ENCODE results near the gene SLC66A2. TPM values are rescaled to one million over a fixed set of nuclear protein-coding genes. Genes with fewer than 3 reads are reported as not detected.

SLC66A2 gene
- total and polyA plus RNA-seq, 2 experiments from 2014 or later: 33.1 to 67.0 TPM

GRCh38 chr18:79884294-79884962 lies 67.0 kb downstream of the SLC66A2 start:
- Histone ChIP-seq H3K9me3 (ENCODE audit: low read depth) (no peaks in the 10 kb centered on the region), H3K4me1 (ENCODE audit: insufficient read depth) (no peaks in the 10 kb centered on the region), H4K20me1 (ENCODE audit: insufficient read depth) (no peaks in the 10 kb centered on the region), H3K9ac (no peak overlapping the region), H3K27ac (no peak overlapping the region), H3F3A (ENCODE audit: insufficient read depth) (no peaks in the 10 kb centered on the region), H2AFZ (no peak overlapping the region), H3K4me3 (no peak overlapping the region), H3K27me3 (replicated peaks; ENCODE audit: insufficient read depth) (no peaks in the 10 kb centered on the region), H3K36me3 (ENCODE audit: low read depth) (no peaks in the 10 kb centered on the region), H3K79me2 (ENCODE audit: insufficient read depth) (no peaks in the 10 kb centered on the region), H3K9me2 (ENCODE audit: insufficient read depth) (no peaks in the 10 kb centered on the region), H3K4me2 (ENCODE audit: unreplicated experiment) (no peak overlapping the region)
- no peak for TF ChIP-seq EZH2 (IDR thresholded peaks at IDR 0.05; ENCODE audit: insufficient read depth, poor library complexity, severe bottlenecking)
- TF ChIP-seq EZH2phosphoT487 (IDR thresholded peaks at IDR 0.05; ENCODE audit: insufficient read depth, low read depth): no peak
- WGBS, 2 experiments (ENCODE audit: low coverage in 1 of 2, low lambda C conversion rate in 2 of 2, missing lambda C conversion rate in 2 of 2): 70 to 71% methylated on average over 24 to 29 of the region's 29 CpGs
- in situ Hi-C loops (cut with MboI): no loop called here
- no peak for DNase-seq

GRCh38 chr18:79883461-79884293 lies 67.8 kb downstream of the SLC66A2 start:
- H3K36me3 ChIP-seq (ENCODE audit: low read depth): no peaks in the 10 kb centered on the region
- no peaks in the 10 kb centered on the region for H3K79me2 ChIP-seq (ENCODE audit: insufficient read depth)
- WGBS, 2 experiments (ENCODE audit: low coverage in 1 of 2, low lambda C conversion rate in 2 of 2, missing lambda C conversion rate in 2 of 2): 77 to 79% methylated on average over 13 to 31 of the region's 31 CpGs
- H3K4me2 ChIP-seq (ENCODE audit: unreplicated experiment): no peak overlapping the region
- no peaks in the 10 kb centered on the region for H3F3A ChIP-seq (ENCODE audit: insufficient read depth)
- H2AFZ ChIP-seq: no peak overlapping the region
- no peaks in the 10 kb centered on the region for H3K9me3 ChIP-seq (ENCODE audit: low read depth)
- no peak overlapping the region for H3K27ac ChIP-seq
- no peaks in the 10 kb centered on the region for H3K4me1 ChIP-seq (ENCODE audit: insufficient read depth)
- no peaks in the 10 kb centered on the region for H4K20me1 ChIP-seq (ENCODE audit: insufficient read depth)
- TF ChIP-seq EZH2 (IDR thresholded peaks at IDR 0.05; ENCODE audit: insufficient read depth, poor library complexity, severe bottlenecking): no peak
- no peak for TF ChIP-seq EZH2phosphoT487 (IDR thresholded peaks at IDR 0.05; ENCODE audit: insufficient read depth, low read depth)
- DNase-seq: no peak
- no peaks in the 10 kb centered on the region for H3K27me3 ChIP-seq (replicated peaks; ENCODE audit: insufficient read depth)
- no peaks in the 10 kb centered on the region for H3K9me2 ChIP-seq (ENCODE audit: insufficient read depth)
- in situ Hi-C loops (cut with MboI): no loop called here
- H3K9ac ChIP-seq: no peak overlapping the region
- H3K4me3 ChIP-seq: no peak overlapping the region

GRCh38 chr18:79882522-79883241 lies 68.8 kb downstream of the SLC66A2 start:
- no peak overlapping the region for H3K4me2 ChIP-seq (ENCODE audit: unreplicated experiment)
- no peaks in the 10 kb centered on the region for H3K79me2 ChIP-seq (ENCODE audit: insufficient read depth)
- no peaks in the 10 kb centered on the region for H3K9me2 ChIP-seq (ENCODE audit: insufficient read depth)
- WGBS, 2 experiments (ENCODE audit: low coverage in 1 of 2, low lambda C conversion rate in 2 of 2, missing lambda C conversion rate in 2 of 2): 95% methylated on average over 35 to 68 of the region's 68 CpGs
- H3K9me3 ChIP-seq (ENCODE audit: low read depth): no peaks in the 10 kb centered on the region
- no peaks in the 10 kb centered on the region for H4K20me1 ChIP-seq (ENCODE audit: insufficient read depth)
- H3F3A ChIP-seq (ENCODE audit: insufficient read depth): no peaks in the 10 kb centered on the region
- H2AFZ ChIP-seq: no peak overlapping the region
- no peaks in the 10 kb centered on the region for H3K27me3 ChIP-seq (replicated peaks; ENCODE audit: insufficient read depth)
- H3K4me3 ChIP-seq: no peak overlapping the region
- no peak overlapping the region for H3K9ac ChIP-seq
- H3K36me3 ChIP-seq (ENCODE audit: low read depth): no peaks in the 10 kb centered on the region
- H3K4me1 ChIP-seq (ENCODE audit: insufficient read depth): no peaks in the 10 kb centered on the region
- DNase-seq: no peak
- no peak overlapping the region for H3K27ac ChIP-seq
- in situ Hi-C loops (cut with MboI): no loop called here
- TF ChIP-seq EZH2 (IDR thresholded peaks at IDR 0.05; ENCODE audit: insufficient read depth, poor library complexity, severe bottlenecking) (no peak), EZH2phosphoT487 (IDR thresholded peaks at IDR 0.05; ENCODE audit: insufficient read depth, low read depth) (no peak)

- H3K4me3 ChIP-seq: no peak overlapping the region
- no peak overlapping the region for H3K9ac ChIP-seq
- no peaks in the 10 kb centered on the region for H3F3A ChIP-seq (ENCODE audit: insufficient read depth)
- no peaks in the 10 kb centered on the region for H3K79me2 ChIP-seq (ENCODE audit: insufficient read depth)
- H3K4me1 ChIP-seq (ENCODE audit: insufficient read depth): no peaks in the 10 kb centered on the region
- no peaks in the 10 kb centered on the region for H3K9me2 ChIP-seq (ENCODE audit: insufficient read depth)
- H3K9me3 ChIP-seq (ENCODE audit: low read depth): no peaks in the 10 kb centered on the region
- in situ Hi-C loops (cut with MboI): no loop called here
- 55 to 60% methylated on average over 11 of the region's 11 CpGs for WGBS, 2 experiments (ENCODE audit: low coverage in 1 of 2, low lambda C conversion rate in 2 of 2, missing lambda C conversion rate in 2 of 2)
- H3K27me3 ChIP-seq (replicated peaks; ENCODE audit: insufficient read depth): no peaks in the 10 kb centered on the region; the same call in 1 of the 2 replicates
- H2AFZ ChIP-seq: no peak overlapping the region
- TF ChIP-seq EZH2phosphoT487 (IDR thresholded peaks at IDR 0.05; ENCODE audit: insufficient read depth, low read depth): no peak
- no peak for TF ChIP-seq EZH2 (IDR thresholded peaks at IDR 0.05; ENCODE audit: insufficient read depth, poor library complexity, severe bottlenecking)
- no peaks in the 10 kb centered on the region for H3K36me3 ChIP-seq (ENCODE audit: low read depth)
- no peak for DNase-seq
- H3K4me2 ChIP-seq (ENCODE audit: unreplicated experiment): no peak overlapping the region
- H3K27ac ChIP-seq: no peak overlapping the region
- H4K20me1 ChIP-seq (ENCODE audit: insufficient read depth): no peaks in the 10 kb centered on the region
Observed at GRCh38 chr18:79881695-79882094, 69.8 kb downstream of the SLC66A2 start.

Data from GM23248 (cell line).